HG03108 (cell line): ENCODE measurements around the gene CARM1.
"Not testable (repeated sequence)": the region's sequence is repeated elsewhere in the genome, so short reads cannot be mapped to it uniquely, and the experiment has no call there.

Experiments used
- ATAC-seq: cut with Tn5 transposase; IDR thresholded peaks from one replicate; pipeline ENCODE4 v1.9.1; 2021; ENCODE audit warnings: moderate library complexity; ENCODE audit not compliant: unreplicated experiment

CARM1 gene

GRCh38 chr19:10927730-10928562 is 56.6 kb downstream of the CARM1 start:
- ATAC-seq = no peak

- ATAC-seq = peak; percentile 69
These were observed 57.4 kb downstream of the CARM1 start, which contains the start of the genes TIMM29 and YIPF2 for GRCh38 chr19:10928563-10929401. TSS of gene TIMM29 (plus strand) at chr19:10928811. CDS start at chr19:10928823, 12 bp downstream. TSS of gene YIPF2 (minus strand) at chr19:10928639. CDS start at chr19:10928410, 229 bp downstream.

GRCh38 chr19:10929402-10929794 is 58.0 kb downstream of the CARM1 start:
- no peak for ATAC-seq

GRCh38 chr19:10935371-10936059 is 64.2 kb downstream of the CARM1 start:
- no peak for ATAC-seq

GRCh38 chr19:10936661-10937084 is 65.3 kb downstream of the CARM1 start:
- ATAC-seq = no peak

GRCh38 chr19:10941649-10942048 is 70.3 kb downstream of the CARM1 start:
- ATAC-seq = not testable (repeated sequence)

- ATAC-seq = not testable (repeated sequence)
These were observed 72.1 kb downstream of the CARM1 start for GRCh38 chr19:10943412-10943811.

- ATAC-seq = no peak
These were observed 73.9 kb downstream of the CARM1 start for GRCh38 chr19:10945264-10945663.

GRCh38 chr19:10946958-10947657 is 75.8 kb downstream of the CARM1 start:
- ATAC-seq = no peak

GRCh38 chr19:10952809-10953208 is 81.5 kb downstream of the CARM1 start:
- no peak for ATAC-seq

GRCh38 chr19:10959277-10959968 is 88.1 kb downstream of the CARM1 start:
- not testable (repeated sequence) for ATAC-seq

GRCh38 chr19:10960314-10961072 is 89.1 kb downstream of the CARM1 start, which contains the start of gene SMARCA4:
TSS of gene SMARCA4 (plus strand) at chr19:10961030. CDS start at chr19:10984152, 23,122 bp downstream.
- peak; percentile 76 for ATAC-seq

- ATAC-seq = peak; percentile 33
These were observed 89.9 kb downstream of the CARM1 start for GRCh38 chr19:10961073-10961860.

- ATAC-seq = no peak
These were observed 91.5 kb downstream of the CARM1 start for GRCh38 chr19:10962863-10963262.

GRCh38 chr19:10963865-10964264 is 92.5 kb downstream of the CARM1 start:
- no peak for ATAC-seq

GRCh38 chr19:10964903-10965302 is 93.5 kb downstream of the CARM1 start:
- ATAC-seq = no peak

GRCh38 chr19:10965398-10965797 is 94.0 kb downstream of the CARM1 start:
- ATAC-seq = no peak

GRCh38 chr19:10966809-10967208 is 95.5 kb downstream of the CARM1 start:
- ATAC-seq = no peak
